Endodermal cell (in vitro differentiated cells): ENCODE results near the gene KRT38. TPM values are rescaled to one million over a fixed set of nuclear protein-coding genes. Genes with fewer than 3 reads are reported as not detected.

Experiments
- DNase-seq: peaks from one replicate; pipeline ENCODE4 v3.0.0-alpha.2; 2017
- H3K27ac ChIP-seq: 2 replicates; pipeline ENCODE4 v1.5.1; 2013; ENCODE audit warnings: mild to moderate bottlenecking, low read depth, low read length, moderate library complexity
- H3K27me3 ChIP-seq: 2 replicates; pipeline ENCODE4 v1.6.1; 2013; ENCODE audit warnings: mild to moderate bottlenecking, low read length, moderate library complexity; ENCODE audit not compliant: insufficient read depth, control insufficient read depth, poor library complexity, severe bottlenecking
- H3K36me3 ChIP-seq: 2 replicates; pipeline ENCODE4 v1.7.0; 2013; ENCODE audit warnings: mild to moderate bottlenecking, low read length, moderate library complexity; ENCODE audit not compliant: control insufficient read depth, insufficient read depth
- H3K4me1 ChIP-seq: one replicate; pipeline ENCODE4 v1.7.0; 2013; ENCODE audit warnings: low read length; ENCODE audit not compliant: control insufficient read depth, insufficient read depth
- H3K4me3 ChIP-seq: 2 replicates; pipeline ENCODE4 v1.5.1; 2013; ENCODE audit warnings: mild to moderate bottlenecking, low read length, moderate library complexity
- H3K9ac ChIP-seq: 2 replicates; pipeline ENCODE4 v1.6.1; 2013; ENCODE audit warnings: mild to moderate bottlenecking, low read length, moderate library complexity; ENCODE audit not compliant: poor library complexity, severe bottlenecking; ENCODE audit errors: extremely low read depth
- H3K9me3 ChIP-seq: 2 replicates; pipeline ENCODE4 v1.6.1; 2013; ENCODE audit warnings: mild to moderate bottlenecking, low read length, moderate library complexity; ENCODE audit not compliant: control insufficient read depth
- H3K27ac Mint-ChIP-seq: 2 replicates; pipeline ENCODE4 v1.8.0; 2020; ENCODE audit warnings: mixed read lengths
- H3K27me3 Mint-ChIP-seq: 2 replicates; pipeline ENCODE4 v1.8.0; 2021; ENCODE audit warnings: mild to moderate bottlenecking, mixed read lengths; ENCODE audit not compliant: insufficient read depth
- H3K36me3 Mint-ChIP-seq: 2 replicates; pipeline ENCODE4 v1.8.0; 2020; ENCODE audit warnings: low read depth, mixed read lengths
- H3K4me1 Mint-ChIP-seq: 2 replicates; pipeline ENCODE4 v1.8.0; 2020; ENCODE audit warnings: mixed read lengths
- H3K4me3 Mint-ChIP-seq: 2 replicates; pipeline ENCODE4 v1.8.0; 2020; ENCODE audit warnings: mild to moderate bottlenecking, moderate library complexity, mixed read lengths
- H3K9me3 Mint-ChIP-seq: 2 replicates; pipeline ENCODE4 v1.8.0; 2020; ENCODE audit warnings: mild to moderate bottlenecking, mixed read lengths
- CTCF ChIP-seq: fragments of 200-600 bp; sonication (generic); conservative IDR thresholded peaks from 2 replicates; pipeline ENCODE4 v1.5.0; 2021; ENCODE audit warnings: antibody characterized with exemption, mild to moderate bottlenecking
- WGBS, 2 experiments: methylation state at CpG; one replicate each; pipeline versions ENCODE4 v1.1.5 to v1.1.7; 2013; ENCODE audit warnings: missing lambda C conversion rate in 2 of 2, mixed read lengths in 1 of 2; ENCODE audit not compliant: insufficient coverage in 1 of 2, insufficient read length in 1 of 2; 5-methylcytosine and 5-hydroxymethylcytosine counted together
- total RNA-seq, 2 donors: library from RNA; stranded (reverse); fragmentation: NEBNext Ultra II Directional in 1 of 2; extraction: Animal tissue kit (Norgen Biotek cat#: 25700) in 1 of 2; gene quantifications; 2 replicates in 1 of 2; 3 replicates in 1 of 2; pipeline ENCODE4 v1.2.1, GENCODE V29; 2021

Gene KRT38
- total RNA-seq, 2 donors from 2014 or later: not detected

GRCh38 chr17:41475421-41475820 is 34.6 kb upstream of the KRT38 start:
- no peaks in the 10 kb centered on the region for H3K4me1 ChIP-seq
- TF ChIP-seq CTCF: no peak
- 98 to 100% methylated on average over 4 of the region's 4 CpGs for WGBS, 2 experiments
- no peak overlapping the region for H3K4me3 Mint-ChIP-seq
- H3K27ac Mint-ChIP-seq: no peak overlapping the region
- no peaks in the 10 kb centered on the region for H3K27me3 ChIP-seq
- H3K27ac ChIP-seq: no peak overlapping the region
- H3K9ac ChIP-seq: no peak overlapping the region
- no peaks in the 10 kb centered on the region for H3K36me3 Mint-ChIP-seq
- H3K9me3 Mint-ChIP-seq: peaks cover 6% of the 10 kb centered on the region
- no peak for DNase-seq
- no peak overlapping the region for H3K4me3 ChIP-seq
- no peaks in the 10 kb centered on the region for H3K4me1 Mint-ChIP-seq
- H3K36me3 ChIP-seq: no peaks in the 10 kb centered on the region
- peaks cover 11% of the 10 kb centered on the region for H3K9me3 ChIP-seq
- H3K27me3 Mint-ChIP-seq: peaks cover 9% of the 10 kb centered on the region

- 92 to 96% methylated on average over 7 to 8 of the region's 8 CpGs for WGBS, 2 experiments
- DNase-seq: no peak
- TF ChIP-seq CTCF: no peak
- H3K4me3 ChIP-seq: no peak overlapping the region
- no peak overlapping the region for H3K9ac ChIP-seq
- no peaks in the 10 kb centered on the region for H3K27me3 ChIP-seq
- no peaks in the 10 kb centered on the region for H3K4me1 ChIP-seq
- Mint-ChIP-seq H3K27me3 (peaks cover 9% of the 10 kb centered on the region), H3K4me3 (no peak overlapping the region), H3K27ac (no peak overlapping the region), H3K9me3 (peaks cover 6% of the 10 kb centered on the region), H3K4me1 (no peaks in the 10 kb centered on the region), H3K36me3 (no peaks in the 10 kb centered on the region)
- H3K9me3 ChIP-seq: peaks cover 11% of the 10 kb centered on the region
- H3K27ac ChIP-seq: no peak overlapping the region
- no peaks in the 10 kb centered on the region for H3K36me3 ChIP-seq
Observed at GRCh38 chr17:41474863-41475262, 34.1 kb upstream of the KRT38 start.

GRCh38 chr17:41468346-41468745 is 27.6 kb upstream of the KRT38 start:
- peaks cover 11% of the 10 kb centered on the region for H3K9me3 ChIP-seq
- H3K27me3 ChIP-seq: no peaks in the 10 kb centered on the region
- H3K4me1 ChIP-seq: no peaks in the 10 kb centered on the region
- Mint-ChIP-seq H3K36me3 (no peaks in the 10 kb centered on the region), H3K4me3 (no peak overlapping the region), H3K27me3 (peaks cover 6% of the 10 kb centered on the region), H3K4me1 (no peaks in the 10 kb centered on the region), H3K27ac (no peak overlapping the region), H3K9me3 (peaks cover 9% of the 10 kb centered on the region)
- TF ChIP-seq CTCF: no peak
- no peak for DNase-seq
- no peak overlapping the region for H3K9ac ChIP-seq
- H3K27ac ChIP-seq: no peak overlapping the region
- no peak overlapping the region for H3K4me3 ChIP-seq
- no peaks in the 10 kb centered on the region for H3K36me3 ChIP-seq
